ENCODE data around the gene UBAC2.
A peak's percentile ranks its signal among the peaks of the same experiment; 100 is the strongest.

UBAC2 gene

DNA sequence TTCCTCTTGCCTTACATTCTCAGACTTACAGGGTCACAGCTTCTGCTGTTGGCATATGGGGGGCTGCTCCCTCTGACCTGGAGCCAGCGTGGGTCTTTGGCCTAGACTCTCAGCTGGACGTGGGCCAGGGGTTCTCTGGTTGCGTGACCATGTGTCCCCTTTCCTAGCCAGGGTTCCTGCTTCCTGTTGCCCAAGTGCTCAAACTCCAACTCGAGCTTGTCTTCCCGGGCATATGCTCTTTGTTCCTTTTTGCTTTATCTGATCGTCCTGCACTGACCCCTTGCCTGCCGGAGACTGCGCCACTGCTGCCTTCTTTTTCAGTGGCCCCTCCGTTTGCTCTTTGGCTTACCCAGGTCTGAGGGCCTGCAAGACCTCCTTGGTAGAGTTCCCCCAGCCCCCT, 131.8 kb downstream of the UBAC2 start:
- Histone ChIP-seq H3K4me1 (ENCODE audit: control insufficient read depth, insufficient read depth, low read length) (no peaks in the 10 kb centered on the region), H3K27me3 (replicated peaks; ENCODE audit: control insufficient read depth, insufficient read depth, low read length) (no peaks in the 10 kb centered on the region), H3K9ac (ENCODE audit: low read length) (no peak overlapping the region), H3K4me3 (ENCODE audit: low read length) (no peak overlapping the region), H3K9me3 (ENCODE audit: control insufficient read depth, low read length) (no peaks in the 10 kb centered on the region), H3K36me3 (ENCODE audit: control insufficient read depth, insufficient read depth, low read length, severe bottlenecking) (peaks cover 7% of the 10 kb centered on the region)
- DNase-seq (ENCODE audit: low read depth) = no peak

DNA sequence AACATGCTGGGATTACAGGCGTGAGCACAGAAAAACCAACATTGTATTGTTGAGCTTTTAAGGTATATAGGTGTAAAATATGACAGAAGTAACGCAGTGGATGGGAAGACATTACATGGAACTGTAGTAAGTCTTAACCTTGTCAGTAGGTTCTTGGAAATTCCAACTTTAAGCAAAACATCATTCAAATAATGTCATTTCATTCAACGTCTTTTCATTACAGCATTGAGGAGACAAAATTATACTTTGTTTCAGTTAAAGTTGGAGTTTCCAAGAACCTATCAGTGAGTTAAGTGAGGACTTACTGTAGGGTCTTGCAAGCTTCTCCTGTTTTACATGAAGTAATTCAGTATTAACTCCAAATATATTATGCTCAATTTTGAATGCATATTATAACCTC, 133.6 kb downstream of the UBAC2 start:
- DNase-seq (ENCODE audit: low read depth) = no peak
- peaks cover 5% of the 10 kb centered on the region for H3K36me3 ChIP-seq (ENCODE audit: control insufficient read depth, insufficient read depth, low read length, severe bottlenecking)

DNA sequence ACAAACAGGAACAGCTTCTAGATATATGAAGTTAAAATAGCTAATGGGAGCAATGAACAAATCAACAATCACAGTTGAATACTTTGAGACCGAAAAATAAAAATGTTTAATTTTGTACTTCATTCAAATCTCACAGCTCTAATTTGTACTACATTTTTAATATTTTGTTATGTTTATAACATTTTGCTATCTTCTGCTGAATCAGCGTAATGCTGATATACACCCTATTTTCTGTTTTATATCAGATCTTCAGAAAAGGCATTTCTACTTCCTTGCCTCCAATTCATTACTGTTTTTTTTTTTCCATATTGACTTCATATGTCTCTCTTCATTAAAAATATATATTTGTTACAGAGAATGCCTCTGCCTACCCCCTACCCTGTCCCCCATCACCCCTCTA, 134.4 kb downstream of the UBAC2 start:
- Histone ChIP-seq H3K36me3 (ENCODE audit: control insufficient read depth, insufficient read depth, low read length, severe bottlenecking) (no peaks in the 10 kb centered on the region), H3K4me1 (ENCODE audit: control insufficient read depth, insufficient read depth, low read length) (peaks cover 6% of the 10 kb centered on the region), H3K9ac (ENCODE audit: low read length) (no peak overlapping the region), H3K4me3 (ENCODE audit: low read length) (no peak overlapping the region), H3K27me3 (replicated peaks; ENCODE audit: control insufficient read depth, insufficient read depth, low read length) (no peaks in the 10 kb centered on the region), H3K9me3 (ENCODE audit: control insufficient read depth, low read length) (no peaks in the 10 kb centered on the region)
- no peak for DNase-seq (ENCODE audit: low read depth)

More for the DNA sequence above, 133.6 kb downstream of the UBAC2 start:
- Histone ChIP-seq H3K4me3 (ENCODE audit: low read length) (no peak overlapping the region), H3K9ac (ENCODE audit: low read length) (no peak overlapping the region), H3K4me1 (ENCODE audit: control insufficient read depth, insufficient read depth, low read length) (no peaks in the 10 kb centered on the region), H3K9me3 (ENCODE audit: control insufficient read depth, low read length) (no peaks in the 10 kb centered on the region), H3K27me3 (replicated peaks; ENCODE audit: control insufficient read depth, insufficient read depth, low read length) (no peaks in the 10 kb centered on the region)

DNA sequence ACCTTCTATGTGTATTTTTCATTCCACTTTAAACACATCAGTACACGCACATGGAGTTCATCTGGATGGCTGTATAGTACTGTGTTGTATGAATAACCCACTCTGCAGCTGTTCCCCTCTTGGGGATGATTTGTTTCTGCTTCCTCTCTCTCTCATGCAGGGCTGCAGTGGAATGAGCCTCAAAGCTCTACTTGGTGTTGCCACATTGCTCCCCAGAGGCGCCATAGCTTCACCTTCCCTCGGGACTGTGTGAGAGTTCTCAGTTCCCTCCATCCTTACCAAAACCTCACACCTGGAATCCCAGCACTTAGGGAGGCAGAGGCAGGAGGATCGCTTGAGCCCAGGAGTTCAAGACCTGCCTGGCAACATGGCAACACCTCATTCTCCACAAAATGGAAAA, 134.9 kb downstream of the UBAC2 start:
- Histone ChIP-seq H3K9me3 (ENCODE audit: control insufficient read depth, low read length) (no peaks in the 10 kb centered on the region), H3K4me3 (ENCODE audit: low read length) (no peak overlapping the region), H3K27me3 (replicated peaks; ENCODE audit: control insufficient read depth, insufficient read depth, low read length) (no peaks in the 10 kb centered on the region), H3K9ac (ENCODE audit: low read length) (no peak overlapping the region), H3K4me1 (ENCODE audit: control insufficient read depth, insufficient read depth, low read length) (peaks cover 10% of the 10 kb centered on the region), H3K36me3 (ENCODE audit: control insufficient read depth, insufficient read depth, low read length, severe bottlenecking) (peaks cover 4% of the 10 kb centered on the region)
- no peak for DNase-seq (ENCODE audit: low read depth)

DNA sequence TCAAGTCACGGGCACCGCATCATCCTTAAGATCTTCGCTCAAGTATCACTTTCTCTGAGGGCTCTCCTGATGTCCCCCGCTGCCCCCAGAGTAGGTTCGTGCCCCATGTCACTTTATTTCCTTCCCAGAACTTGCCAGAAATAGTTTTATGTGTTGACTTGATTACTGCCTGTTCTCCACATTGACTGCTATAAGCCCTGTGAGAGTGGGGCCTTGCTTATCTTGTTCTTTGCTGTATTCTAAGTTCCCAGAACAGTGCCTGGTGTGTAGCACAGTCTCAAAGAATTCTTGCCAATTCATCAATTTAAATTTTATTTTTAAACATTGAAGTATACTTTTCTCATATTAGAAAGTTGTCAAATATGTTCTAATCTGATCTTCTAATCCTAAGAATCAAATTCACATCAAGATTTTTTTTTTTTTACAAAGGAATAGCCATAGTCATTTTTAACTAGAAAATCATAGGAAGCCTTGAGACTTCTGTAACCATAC, 138.6 kb downstream of the UBAC2 start:
- Histone ChIP-seq H3K27me3 (replicated peaks; ENCODE audit: control insufficient read depth, insufficient read depth, low read length) (no peaks in the 10 kb centered on the region), H3K4me1 (ENCODE audit: control insufficient read depth, insufficient read depth, low read length) (peaks cover 10% of the 10 kb centered on the region), H3K9ac (ENCODE audit: low read length) (no peak overlapping the region), H3K4me3 (ENCODE audit: low read length) (no peak overlapping the region), H3K36me3 (ENCODE audit: control insufficient read depth, insufficient read depth, low read length, severe bottlenecking) (peaks cover 36% of the 10 kb centered on the region), H3K9me3 (ENCODE audit: control insufficient read depth, low read length) (no peaks in the 10 kb centered on the region)
- DNase-seq (ENCODE audit: low read depth) = no peak

DNA sequence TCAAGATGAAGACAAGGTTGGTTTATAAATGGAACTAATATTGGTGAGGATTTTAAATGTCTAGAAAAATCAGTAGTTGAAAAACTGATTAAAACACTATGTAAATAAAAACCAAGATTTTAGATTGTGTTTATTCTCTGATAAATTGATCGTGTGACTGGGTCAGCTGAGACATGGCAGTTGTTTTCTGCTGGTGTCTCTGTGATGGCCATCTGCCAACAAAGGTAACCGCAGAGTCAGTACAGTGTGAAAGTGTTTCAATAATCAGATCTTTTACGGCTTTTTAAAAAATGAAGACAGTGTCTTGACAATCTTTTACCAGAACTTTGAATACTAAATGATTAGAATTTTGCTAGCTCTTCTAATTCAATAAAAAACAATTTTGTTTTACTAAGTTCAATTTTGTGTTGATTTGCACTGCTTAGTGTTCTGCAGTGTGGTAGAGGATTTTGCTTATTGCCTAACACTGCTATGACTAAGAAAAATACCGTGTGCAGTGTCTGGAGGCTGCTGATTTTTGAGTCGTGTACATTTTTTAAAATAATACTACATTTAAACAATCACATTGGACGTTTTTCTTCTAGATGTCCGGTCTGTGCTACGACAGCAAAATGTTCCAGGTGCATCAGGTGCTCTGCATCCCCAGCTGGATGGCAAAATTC, 139.2 kb downstream of the UBAC2 start:
- Histone ChIP-seq H3K27me3 (replicated peaks; ENCODE audit: control insufficient read depth, insufficient read depth, low read length) (no peaks in the 10 kb centered on the region), H3K9me3 (ENCODE audit: control insufficient read depth, low read length) (no peaks in the 10 kb centered on the region), H3K36me3 (ENCODE audit: control insufficient read depth, insufficient read depth, low read length, severe bottlenecking) (peaks cover 41% of the 10 kb centered on the region), H3K4me3 (ENCODE audit: low read length) (no peak overlapping the region), H3K4me1 (ENCODE audit: control insufficient read depth, insufficient read depth, low read length) (peaks cover 10% of the 10 kb centered on the region), H3K9ac (ENCODE audit: low read length) (no peak overlapping the region)
- DNase-seq (ENCODE audit: low read depth) = peak; percentile 74

DNA sequence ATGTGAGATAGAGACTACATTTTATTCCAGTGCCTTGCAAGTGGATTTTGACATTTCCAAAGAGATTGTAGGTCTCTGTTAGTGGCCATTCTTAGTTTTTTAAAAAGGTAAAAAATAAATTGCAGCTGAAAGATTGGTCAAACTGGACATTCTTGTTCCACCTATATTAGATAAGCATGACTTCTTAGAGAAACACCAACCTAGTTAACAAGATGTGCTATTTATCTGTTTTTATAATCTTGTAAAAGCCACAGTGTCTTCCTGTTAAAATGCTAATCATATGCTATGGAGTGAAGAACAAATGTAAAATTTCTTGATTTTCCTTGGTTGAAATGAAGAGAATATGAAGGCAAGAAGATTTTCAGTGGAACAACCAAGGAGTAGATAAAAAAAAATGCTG, 140.0 kb downstream of the UBAC2 start:
- peaks cover 42% of the 10 kb centered on the region for H3K36me3 ChIP-seq (ENCODE audit: control insufficient read depth, insufficient read depth, low read length, severe bottlenecking)
- no peak overlapping the region for H3K9ac ChIP-seq (ENCODE audit: low read length)
- H3K27me3 ChIP-seq (replicated peaks; ENCODE audit: control insufficient read depth, insufficient read depth, low read length) = no peaks in the 10 kb centered on the region
- no peaks in the 10 kb centered on the region for H3K9me3 ChIP-seq (ENCODE audit: control insufficient read depth, low read length)
- H3K4me1 ChIP-seq (ENCODE audit: control insufficient read depth, insufficient read depth, low read length) = peaks cover 10% of the 10 kb centered on the region
- no peak for DNase-seq (ENCODE audit: low read depth)
- no peak overlapping the region for H3K4me3 ChIP-seq (ENCODE audit: low read length)

DNA sequence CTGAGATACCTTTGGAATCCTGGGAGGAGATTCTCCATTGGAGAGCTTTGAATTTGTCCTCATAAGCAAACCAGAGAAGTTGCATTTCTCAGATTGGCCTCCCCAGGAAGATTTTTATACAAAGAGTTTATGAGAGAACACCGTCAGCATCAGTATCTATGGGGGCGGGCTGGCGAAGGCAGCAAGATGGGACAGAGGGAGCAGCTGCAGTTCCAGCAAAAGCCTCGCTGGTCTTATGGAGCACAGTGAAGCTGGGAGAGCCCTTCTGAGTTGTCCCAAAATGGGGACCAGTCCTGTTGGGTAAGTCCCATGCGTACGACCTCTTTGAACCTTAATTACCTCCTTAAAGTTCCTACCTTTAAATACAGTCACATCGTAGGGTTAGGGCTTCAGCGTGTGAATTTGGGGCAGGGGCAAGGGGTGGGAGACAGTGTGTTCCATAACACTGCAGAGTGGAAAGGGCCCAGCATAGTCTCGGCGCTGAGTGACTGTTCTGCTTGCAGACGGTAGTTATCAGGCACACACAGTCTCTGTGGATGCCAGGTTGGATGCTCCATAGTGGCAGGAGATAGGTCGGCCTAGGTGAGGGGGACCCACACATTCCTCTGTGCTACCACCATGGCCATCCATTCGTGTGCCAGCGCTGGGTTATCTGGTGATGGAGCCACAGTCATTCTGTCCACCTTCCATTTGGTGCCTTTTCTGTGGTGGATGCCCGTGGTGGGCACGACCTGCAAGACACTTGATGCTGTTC, 141.5 kb downstream of the UBAC2 start:
- Histone ChIP-seq H3K36me3 (ENCODE audit: control insufficient read depth, insufficient read depth, low read length, severe bottlenecking) (peaks cover 42% of the 10 kb centered on the region), H3K9me3 (ENCODE audit: control insufficient read depth, low read length) (no peaks in the 10 kb centered on the region)
- no peak for DNase-seq (ENCODE audit: low read depth)

DNA sequence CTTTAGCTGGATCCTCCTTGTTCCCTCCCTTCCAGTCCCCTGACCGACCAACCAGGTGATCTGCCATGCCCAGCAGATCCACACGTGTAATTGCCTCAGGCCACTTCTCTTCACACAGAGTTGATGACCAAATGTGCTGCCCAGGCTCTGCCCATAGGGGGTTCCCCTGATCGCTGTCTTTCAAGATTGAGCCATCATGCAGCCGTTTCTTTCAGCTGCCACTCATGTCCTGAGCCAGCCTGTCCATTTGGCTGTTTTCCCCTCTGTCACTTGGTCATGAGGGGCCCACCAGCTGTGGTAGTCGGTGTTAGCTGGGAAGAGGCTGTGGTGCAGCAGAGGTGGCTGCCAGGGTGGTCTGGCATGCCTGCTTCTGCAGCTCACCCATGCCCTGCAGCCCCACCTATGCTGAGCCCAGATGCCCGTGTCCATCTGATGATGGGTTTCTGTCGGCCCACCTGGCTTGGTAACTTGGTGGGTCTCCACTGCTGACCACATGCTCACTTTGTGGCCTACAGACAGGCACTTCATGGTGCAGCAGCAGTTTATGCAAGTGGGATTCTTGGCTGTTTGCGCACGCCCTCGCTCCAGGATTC, 142.2 kb downstream of the UBAC2 start:
- Histone ChIP-seq H3K9me3 (ENCODE audit: control insufficient read depth, low read length) (no peaks in the 10 kb centered on the region), H3K36me3 (ENCODE audit: control insufficient read depth, insufficient read depth, low read length, severe bottlenecking) (peaks cover 48% of the 10 kb centered on the region)
- no peak for DNase-seq (ENCODE audit: low read depth)

More for the DNA sequence above, 141.5 kb downstream of the UBAC2 start:
- Histone ChIP-seq H3K9ac (ENCODE audit: low read length) (no peak overlapping the region), H3K4me3 (ENCODE audit: low read length) (no peak overlapping the region), H3K4me1 (ENCODE audit: control insufficient read depth, insufficient read depth, low read length) (peaks cover 10% of the 10 kb centered on the region), H3K27me3 (replicated peaks; ENCODE audit: control insufficient read depth, insufficient read depth, low read length) (no peaks in the 10 kb centered on the region)

DNA sequence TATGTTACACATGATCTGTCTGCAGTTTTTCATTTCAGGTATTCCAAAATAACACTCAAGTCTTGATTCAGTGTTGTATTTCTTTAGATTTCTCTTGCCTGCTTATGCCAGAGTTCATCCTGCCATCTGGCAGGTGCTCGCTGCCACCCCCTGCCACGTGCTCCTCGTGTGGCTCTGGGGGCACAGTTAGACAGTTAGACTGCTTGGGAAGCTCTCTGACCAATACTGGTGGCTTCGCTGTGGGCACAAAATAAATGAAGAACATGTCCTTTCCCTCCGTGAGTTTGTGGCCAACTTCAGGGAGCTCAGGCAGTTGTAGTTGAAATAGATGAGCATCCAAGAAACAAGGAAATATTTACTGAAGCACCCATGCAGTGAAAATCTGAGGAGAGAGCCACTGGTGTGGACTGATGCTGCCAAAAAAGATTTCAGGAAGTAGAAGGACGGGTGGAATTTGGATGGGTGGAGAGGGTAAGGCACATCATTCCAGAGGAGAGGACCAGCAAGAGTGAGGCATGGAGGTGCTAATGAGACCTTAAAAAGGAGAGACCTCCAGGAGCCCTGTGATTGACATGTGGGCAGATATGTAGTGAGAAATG, 144.1 kb downstream of the UBAC2 start:
- no peaks in the 10 kb centered on the region for H3K9me3 ChIP-seq (ENCODE audit: control insufficient read depth, low read length)
- H3K36me3 ChIP-seq (ENCODE audit: control insufficient read depth, insufficient read depth, low read length, severe bottlenecking) = peaks cover 61% of the 10 kb centered on the region
- peaks cover 8% of the 10 kb centered on the region for H3K4me1 ChIP-seq (ENCODE audit: control insufficient read depth, insufficient read depth, low read length)
- no peaks in the 10 kb centered on the region for H3K27me3 ChIP-seq (replicated peaks; ENCODE audit: control insufficient read depth, insufficient read depth, low read length)
- no peak overlapping the region for H3K4me3 ChIP-seq (ENCODE audit: low read length)
- H3K9ac ChIP-seq (ENCODE audit: low read length) = no peak overlapping the region
- DNase-seq (ENCODE audit: low read depth) = no peak

More for the DNA sequence above, 142.2 kb downstream of the UBAC2 start:
- no peak overlapping the region for H3K4me3 ChIP-seq (ENCODE audit: low read length)
- H3K4me1 ChIP-seq (ENCODE audit: control insufficient read depth, insufficient read depth, low read length) = peaks cover 10% of the 10 kb centered on the region
- no peak overlapping the region for H3K9ac ChIP-seq (ENCODE audit: low read length)
- H3K27me3 ChIP-seq (replicated peaks; ENCODE audit: control insufficient read depth, insufficient read depth, low read length) = no peaks in the 10 kb centered on the region

DNA sequence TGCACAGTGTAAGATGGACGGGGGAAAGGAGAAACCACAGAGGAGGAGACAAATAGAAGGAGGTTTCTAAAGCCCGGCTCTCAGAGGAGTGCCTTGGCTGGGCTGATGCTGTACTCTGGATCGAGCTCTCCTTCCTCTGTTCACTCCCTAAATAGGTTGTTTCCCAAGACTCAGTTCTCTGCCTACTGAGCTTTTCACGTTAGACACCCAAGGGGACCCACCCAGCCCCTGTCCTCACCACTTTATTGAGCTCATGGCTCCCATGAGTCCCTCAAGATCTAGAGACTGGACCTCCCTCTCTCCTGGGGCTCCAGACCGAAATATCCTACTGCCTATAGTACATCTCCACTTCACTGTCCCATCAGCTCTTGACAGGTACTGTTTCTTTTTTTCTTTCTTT, 144.7 kb downstream of the UBAC2 start:
- H3K36me3 ChIP-seq (ENCODE audit: control insufficient read depth, insufficient read depth, low read length, severe bottlenecking) = peaks cover 63% of the 10 kb centered on the region
- peaks cover 2% of the 10 kb centered on the region for H3K4me1 ChIP-seq (ENCODE audit: control insufficient read depth, insufficient read depth, low read length)
- H3K9ac ChIP-seq (ENCODE audit: low read length) = no peak overlapping the region
- no peak for DNase-seq (ENCODE audit: low read depth)
- no peaks in the 10 kb centered on the region for H3K27me3 ChIP-seq (replicated peaks; ENCODE audit: control insufficient read depth, insufficient read depth, low read length)
- H3K9me3 ChIP-seq (ENCODE audit: control insufficient read depth, low read length) = no peaks in the 10 kb centered on the region
- H3K4me3 ChIP-seq (ENCODE audit: low read length) = no peak overlapping the region

Measured in adipocyte (in vitro differentiated cells).